Activated CD8-positive, alpha-beta T cell treated with anti-CD3 and anti-CD28 coated beads for 36 hours (primary cell): ENCODE measurements around the gene AASDH. TPM values are rescaled to one million over a fixed set of nuclear protein-coding genes. Genes with fewer than 3 reads are reported as not detected.

Source experiments
- ATAC-seq: fragments of 200-7000 bp; cut with Tn5 transposase; one replicate; pipeline ENCODE4 v1.10.0; 2021; ENCODE audit warnings: mild to moderate bottlenecking, moderate library complexity
- CTCF ChIA-PET: fragments of 350-600 bp; sonication (Branson Sonifier 250); formaldehyde crosslinking; loops from one replicate; lab custom pipeline; 2021; ENCODE audit warnings: antibody characterized with exemption; lab: Charles Lee
- POLR2A ChIA-PET: fragments of 350-600 bp; sonication (Branson Sonifier 250); formaldehyde crosslinking; loops from one replicate; lab custom pipeline; 2021; ENCODE audit warnings: antibody characterized with exemption; lab: Charles Lee
- DNase-seq: peaks from one replicate; pipeline ENCODE4 v3.0.0-alpha.2; 2020
- H3K27ac Mint-ChIP-seq: one replicate; pipeline ENCODE4 v1.8.0; 2021; ENCODE audit warnings: mild to moderate bottlenecking, mixed read lengths
- H3K27me3 Mint-ChIP-seq: one replicate; pipeline ENCODE4 v1.8.0; 2021; ENCODE audit warnings: mixed read lengths
- H3K36me3 Mint-ChIP-seq: one replicate; pipeline ENCODE4 v1.8.0; 2021; ENCODE audit warnings: low read depth, mixed read lengths
- H3K4me1 Mint-ChIP-seq: one replicate; pipeline ENCODE4 v1.8.0; 2021; ENCODE audit warnings: low read depth, mixed read lengths
- H3K4me3 Mint-ChIP-seq: one replicate; pipeline ENCODE4 v1.8.0; 2021; ENCODE audit warnings: mild to moderate bottlenecking, moderate library complexity, mixed read lengths
- H3K9me3 Mint-ChIP-seq: one replicate; pipeline ENCODE4 v1.8.0; 2021; ENCODE audit warnings: mixed read lengths
- intact Hi-C: fragments of 100-400 bp; cut with micrococcal nuclease; formaldehyde crosslinking; loops from one replicate; pipeline ENCODE4 v1.10.0; 2022
- total RNA-seq, 2 experiments: library from RNA; stranded (reverse); gene quantifications; one replicate each; pipeline ENCODE4 v1.2.3, GENCODE V29; 2021
- TF ChIP-seq, protein P1 (sequence below): fragments of 200-600 bp; IDR thresholded peaks from one replicate; pipeline ENCODE4 v1.8.0; 2022; ENCODE audit warnings: antibody characterized with exemption, mild to moderate bottlenecking

The AASDH gene
- total RNA-seq, 2 experiments from 2014 or later: 14.5 to 14.7 TPM

DNA sequence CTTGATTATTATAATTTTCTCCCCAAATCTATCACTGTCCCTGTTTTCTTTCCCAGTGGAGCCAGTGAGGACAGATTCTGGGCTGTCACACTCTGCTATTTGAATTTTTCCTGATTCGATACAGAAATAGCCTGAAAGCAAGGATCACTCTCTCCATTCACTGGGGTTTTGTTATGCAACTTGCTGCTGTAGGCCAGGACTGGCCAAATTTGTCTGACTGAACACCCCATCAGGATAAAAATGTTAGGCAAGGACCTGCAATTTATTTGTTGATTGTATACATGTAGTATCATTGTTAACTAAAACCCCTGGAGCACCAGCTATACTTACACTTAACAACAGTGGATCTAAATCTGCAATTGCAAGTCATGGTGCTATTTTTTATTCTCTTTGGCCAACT, 68.7 kb downstream of the AASDH start:
- DNase-seq: no peak

DNA sequence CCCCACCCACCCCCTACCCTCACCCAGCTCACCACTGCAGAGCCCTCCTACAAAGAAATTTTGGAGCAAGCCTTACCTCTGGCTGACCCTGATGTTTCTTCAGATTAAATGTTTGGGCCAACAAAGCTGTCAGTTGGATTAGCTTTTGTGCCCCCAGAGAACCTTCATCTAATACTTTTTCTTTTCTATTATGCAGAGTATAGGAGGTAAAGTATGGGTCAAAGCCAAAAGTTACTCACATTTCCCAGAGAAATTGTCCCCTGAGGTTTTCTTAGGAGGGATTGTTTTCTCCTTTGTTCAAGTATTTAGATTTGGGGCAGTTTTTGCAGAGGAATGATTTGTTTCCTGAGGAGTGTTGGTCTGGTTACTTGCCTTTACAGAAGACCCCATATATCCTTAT, 69.5 kb downstream of the AASDH start:
- H3K4me3 Mint-ChIP-seq: no peak overlapping the region
- ChIA-PET POLR2A (no interaction called here), CTCF (no interaction called here)
- H3K36me3 Mint-ChIP-seq: no peaks in the 10 kb centered on the region
- H3K27ac Mint-ChIP-seq: no peak overlapping the region
- H3K27me3 Mint-ChIP-seq: no peaks in the 10 kb centered on the region
- no peaks in the 10 kb centered on the region for H3K9me3 Mint-ChIP-seq
- H3K4me1 Mint-ChIP-seq: no peaks in the 10 kb centered on the region
- ATAC-seq: no peak
- intact Hi-C loops: no loop called here
- TF ChIP-seq, protein P1, sequence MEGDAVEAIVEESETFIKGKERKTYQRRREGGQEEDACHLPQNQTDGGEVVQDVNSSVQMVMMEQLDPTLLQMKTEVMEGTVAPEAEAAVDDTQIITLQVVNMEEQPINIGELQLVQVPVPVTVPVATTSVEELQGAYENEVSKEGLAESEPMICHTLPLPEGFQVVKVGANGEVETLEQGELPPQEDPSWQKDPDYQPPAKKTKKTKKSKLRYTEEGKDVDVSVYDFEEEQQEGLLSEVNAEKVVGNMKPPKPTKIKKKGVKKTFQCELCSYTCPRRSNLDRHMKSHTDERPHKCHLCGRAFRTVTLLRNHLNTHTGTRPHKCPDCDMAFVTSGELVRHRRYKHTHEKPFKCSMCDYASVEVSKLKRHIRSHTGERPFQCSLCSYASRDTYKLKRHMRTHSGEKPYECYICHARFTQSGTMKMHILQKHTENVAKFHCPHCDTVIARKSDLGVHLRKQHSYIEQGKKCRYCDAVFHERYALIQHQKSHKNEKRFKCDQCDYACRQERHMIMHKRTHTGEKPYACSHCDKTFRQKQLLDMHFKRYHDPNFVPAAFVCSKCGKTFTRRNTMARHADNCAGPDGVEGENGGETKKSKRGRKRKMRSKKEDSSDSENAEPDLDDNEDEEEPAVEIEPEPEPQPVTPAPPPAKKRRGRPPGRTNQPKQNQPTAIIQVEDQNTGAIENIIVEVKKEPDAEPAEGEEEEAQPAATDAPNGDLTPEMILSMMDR: no peak
- DNase-seq: no peak

More for the DNA sequence above, 68.7 kb downstream of the AASDH start:
- no peaks in the 10 kb centered on the region for H3K9me3 Mint-ChIP-seq
- H3K27ac Mint-ChIP-seq: no peak overlapping the region
- TF ChIP-seq, protein P1: no peak
- no peak overlapping the region for H3K4me3 Mint-ChIP-seq
- no peaks in the 10 kb centered on the region for H3K36me3 Mint-ChIP-seq
- POLR2A ChIA-PET: no interaction called here
- no peaks in the 10 kb centered on the region for H3K27me3 Mint-ChIP-seq
- CTCF ChIA-PET: no interaction called here
- H3K4me1 Mint-ChIP-seq: no peaks in the 10 kb centered on the region
- ATAC-seq: no peak
- intact Hi-C loops: no loop called here

DNA sequence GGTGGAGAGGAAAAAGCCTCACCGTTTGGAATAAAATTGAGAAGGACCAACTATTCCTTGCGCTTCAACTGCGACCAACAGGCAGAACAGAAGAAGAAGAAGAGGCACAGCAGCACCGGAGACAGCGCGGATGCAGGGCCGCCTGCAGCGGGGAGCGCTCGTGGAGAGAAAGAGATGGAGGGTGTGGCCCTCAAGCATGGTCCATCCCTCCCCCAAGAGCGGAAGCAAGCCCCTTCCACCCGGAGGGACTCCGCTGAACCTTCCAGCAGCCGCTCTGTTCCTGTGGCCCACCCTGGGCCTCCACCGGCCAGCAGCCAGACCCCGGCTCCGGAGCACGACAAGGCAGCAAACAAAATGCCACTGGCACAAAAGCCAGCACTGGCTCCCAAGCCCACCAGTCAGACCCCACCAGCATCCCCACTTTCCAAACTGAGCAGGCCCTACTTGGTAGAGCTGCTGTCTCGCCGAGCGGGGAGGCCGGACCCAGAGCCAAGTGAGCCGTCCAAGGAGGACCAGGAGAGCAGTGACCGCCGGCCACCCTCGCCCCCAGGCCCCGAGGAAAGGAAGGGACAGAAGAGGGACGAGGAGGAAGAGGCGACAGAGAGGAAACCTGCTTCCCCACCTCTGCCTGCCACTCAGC, 71.2 kb downstream of the AASDH start:
- no peak for DNase-seq
- ChIA-PET POLR2A (no interaction called here), CTCF (no interaction called here)
- no peaks in the 10 kb centered on the region for H3K36me3 Mint-ChIP-seq
- TF ChIP-seq, protein P1: no peak
- ATAC-seq: no peak
- no peaks in the 10 kb centered on the region for H3K9me3 Mint-ChIP-seq
- no peak overlapping the region for H3K27ac Mint-ChIP-seq
- H3K4me3 Mint-ChIP-seq: no peak overlapping the region
- no peaks in the 10 kb centered on the region for H3K4me1 Mint-ChIP-seq
- no peaks in the 10 kb centered on the region for H3K27me3 Mint-ChIP-seq
- intact Hi-C loops: no loop called here

DNA sequence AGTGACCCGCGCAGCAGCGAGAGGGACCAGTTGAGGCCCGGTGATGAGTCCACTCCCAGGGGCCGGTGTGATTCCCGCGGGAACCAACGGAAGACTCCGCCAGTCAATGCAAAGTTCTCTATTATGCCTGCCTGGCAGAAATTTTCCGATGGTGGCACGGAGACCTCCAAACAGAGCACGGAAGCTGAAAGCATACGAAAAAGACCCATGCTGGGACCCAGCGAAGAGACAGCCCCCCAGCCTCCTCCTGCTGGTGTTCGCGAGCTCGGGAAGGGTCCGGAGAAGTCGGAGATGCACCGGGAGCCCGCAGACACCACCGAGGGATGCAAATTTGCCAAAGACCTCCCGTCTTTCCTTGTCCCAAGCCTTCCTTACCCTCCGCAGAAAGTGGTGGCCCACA, 71.7 kb downstream of the AASDH start:
- H3K27me3 Mint-ChIP-seq: no peaks in the 10 kb centered on the region
- intact Hi-C loops: no loop called here
- no peaks in the 10 kb centered on the region for H3K4me1 Mint-ChIP-seq
- DNase-seq: no peak
- no peaks in the 10 kb centered on the region for H3K36me3 Mint-ChIP-seq
- TF ChIP-seq, protein P1: no peak
- H3K27ac Mint-ChIP-seq: no peak overlapping the region
- no peak for ATAC-seq
- ChIA-PET POLR2A (no interaction called here), CTCF (no interaction called here)
- no peaks in the 10 kb centered on the region for H3K9me3 Mint-ChIP-seq
- H3K4me3 Mint-ChIP-seq: no peak overlapping the region

DNA sequence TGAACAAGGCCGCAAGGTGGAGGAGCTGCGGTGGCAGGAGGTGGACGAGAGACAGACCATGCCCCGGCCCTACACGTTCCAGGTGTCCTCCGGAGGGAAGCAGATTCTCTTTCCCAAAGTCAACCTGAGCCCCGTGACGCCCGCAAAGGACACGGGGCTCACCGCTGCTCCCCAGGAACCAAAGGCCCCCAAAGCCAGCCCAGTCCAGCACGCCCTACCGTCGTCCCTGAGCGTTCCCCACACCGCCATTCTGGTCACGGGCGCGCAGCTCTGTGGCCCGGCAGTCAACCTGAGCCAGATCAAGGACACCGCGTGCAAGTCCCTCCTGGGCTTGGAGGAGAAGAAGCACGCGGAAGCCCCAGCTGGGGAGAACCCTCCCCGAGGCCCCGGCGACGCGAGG, 72.2 kb downstream of the AASDH start:
- intact Hi-C loops: no loop called here
- ChIA-PET CTCF (no interaction called here), POLR2A (no interaction called here)
- Mint-ChIP-seq H3K27ac (no peak overlapping the region), H3K36me3 (no peaks in the 10 kb centered on the region), H3K27me3 (no peaks in the 10 kb centered on the region), H3K9me3 (no peaks in the 10 kb centered on the region), H3K4me1 (no peaks in the 10 kb centered on the region), H3K4me3 (no peak overlapping the region)
- ATAC-seq (no peak), DNase-seq (no peak)
- TF ChIP-seq, protein P1: no peak
